Measurements from ENCODE around the gene FAM177B.

- TF ChIP-seq EP300 (IDR thresholded peaks at IDR 0.05) (no peak), POLR2A (IDR thresholded peaks at IDR 0.05) (no peak)
- TF ChIP-seq, protein P1, sequence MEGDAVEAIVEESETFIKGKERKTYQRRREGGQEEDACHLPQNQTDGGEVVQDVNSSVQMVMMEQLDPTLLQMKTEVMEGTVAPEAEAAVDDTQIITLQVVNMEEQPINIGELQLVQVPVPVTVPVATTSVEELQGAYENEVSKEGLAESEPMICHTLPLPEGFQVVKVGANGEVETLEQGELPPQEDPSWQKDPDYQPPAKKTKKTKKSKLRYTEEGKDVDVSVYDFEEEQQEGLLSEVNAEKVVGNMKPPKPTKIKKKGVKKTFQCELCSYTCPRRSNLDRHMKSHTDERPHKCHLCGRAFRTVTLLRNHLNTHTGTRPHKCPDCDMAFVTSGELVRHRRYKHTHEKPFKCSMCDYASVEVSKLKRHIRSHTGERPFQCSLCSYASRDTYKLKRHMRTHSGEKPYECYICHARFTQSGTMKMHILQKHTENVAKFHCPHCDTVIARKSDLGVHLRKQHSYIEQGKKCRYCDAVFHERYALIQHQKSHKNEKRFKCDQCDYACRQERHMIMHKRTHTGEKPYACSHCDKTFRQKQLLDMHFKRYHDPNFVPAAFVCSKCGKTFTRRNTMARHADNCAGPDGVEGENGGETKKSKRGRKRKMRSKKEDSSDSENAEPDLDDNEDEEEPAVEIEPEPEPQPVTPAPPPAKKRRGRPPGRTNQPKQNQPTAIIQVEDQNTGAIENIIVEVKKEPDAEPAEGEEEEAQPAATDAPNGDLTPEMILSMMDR (IDR thresholded peaks at IDR 0.05), result no peak
Measured at GRCh38 chr1:222739465-222739864, 2.5 kb downstream of the FAM177B start.

All from sigmoid colon (tissue), 4 donors.